ENCODE data around the gene PHLDA1.
"Not testable (repeated sequence)": the region's sequence is repeated elsewhere in the genome, so short reads cannot be mapped to it uniquely, and the experiment has no call there.

PHLDA1 gene

DNA sequence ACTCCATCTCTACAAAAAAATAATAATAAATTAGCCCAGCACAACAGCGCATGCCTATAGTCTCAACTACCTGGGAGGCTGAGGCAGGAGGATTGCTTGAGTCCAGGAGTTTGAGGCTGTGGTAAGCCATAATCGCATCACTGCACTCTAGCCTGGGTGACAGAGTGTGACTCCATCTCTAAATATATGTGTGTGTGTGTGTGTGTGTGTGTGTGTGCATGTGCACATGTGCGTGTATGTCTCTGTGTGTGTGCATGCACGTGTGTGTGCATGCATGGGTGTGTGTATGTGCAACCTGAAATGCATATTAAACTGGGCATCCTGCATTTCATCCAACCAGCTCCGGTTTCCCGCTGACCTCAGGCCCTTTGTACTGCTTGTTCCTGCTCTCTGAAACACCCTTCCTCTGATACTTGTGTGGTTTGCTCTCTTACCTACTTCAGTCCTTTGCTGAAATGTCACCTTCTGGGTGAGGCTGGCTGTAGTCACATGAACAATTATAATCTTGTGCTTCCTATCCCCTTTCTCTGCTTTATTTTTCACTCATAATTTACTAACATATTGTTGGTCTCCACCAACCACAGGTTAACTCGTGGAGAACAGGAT, 46.9 kb downstream of the PHLDA1 start:
- DNase-seq = no peak

DNA sequence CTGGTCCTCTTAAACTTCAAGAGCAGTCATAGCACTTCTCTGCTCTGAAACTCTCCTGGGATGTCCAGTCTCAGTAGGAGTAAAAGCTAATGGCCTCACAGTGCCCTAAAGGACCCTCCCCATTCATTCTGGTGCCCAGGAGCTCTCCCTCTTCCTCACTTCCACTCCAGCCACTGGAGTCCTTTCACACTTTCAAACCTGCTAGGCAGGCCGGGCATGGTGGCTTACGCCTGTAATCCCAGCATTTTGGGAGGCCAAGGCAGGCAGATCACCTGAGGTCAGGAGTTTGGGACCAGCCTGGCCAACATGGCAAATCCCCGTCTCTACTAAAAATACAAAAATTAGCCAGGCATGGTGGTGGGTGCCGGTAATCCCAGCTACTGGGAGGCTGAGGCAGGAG, 47.7 kb downstream of the PHLDA1 start:
- DNase-seq = not testable (repeated sequence)

DNA sequence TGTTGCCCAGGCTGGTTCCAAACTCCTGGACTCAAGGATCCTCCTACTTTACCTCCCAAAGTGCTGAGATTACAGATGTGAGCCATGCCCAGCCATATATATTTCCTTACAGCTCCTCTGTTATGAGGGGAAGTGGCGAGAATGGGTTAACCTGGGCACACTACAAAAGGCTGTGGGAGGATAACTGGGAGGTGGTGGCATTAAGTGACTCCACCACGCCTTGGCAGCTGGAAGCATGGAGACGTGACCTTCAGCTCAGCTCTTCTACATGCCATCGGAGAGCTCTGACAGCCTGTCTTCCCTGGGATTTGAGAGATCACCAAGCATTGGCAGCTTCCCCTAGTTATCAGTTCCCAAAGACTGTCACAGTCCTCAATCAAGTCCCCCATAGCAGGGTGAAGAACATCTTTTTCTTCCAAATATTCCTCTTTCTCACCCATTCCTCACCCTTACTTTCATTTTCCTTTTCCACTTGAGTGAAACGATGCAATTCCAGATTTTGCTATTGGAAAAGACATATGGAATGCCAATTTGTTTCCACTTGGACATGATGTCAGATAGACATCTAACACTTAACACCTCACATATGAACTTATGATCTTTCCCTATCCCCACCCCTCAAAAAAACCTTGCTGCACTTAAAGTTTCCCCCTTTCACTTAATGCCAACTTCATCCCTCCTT, 48.5 kb downstream of the PHLDA1 start:
- no peak for DNase-seq

DNA sequence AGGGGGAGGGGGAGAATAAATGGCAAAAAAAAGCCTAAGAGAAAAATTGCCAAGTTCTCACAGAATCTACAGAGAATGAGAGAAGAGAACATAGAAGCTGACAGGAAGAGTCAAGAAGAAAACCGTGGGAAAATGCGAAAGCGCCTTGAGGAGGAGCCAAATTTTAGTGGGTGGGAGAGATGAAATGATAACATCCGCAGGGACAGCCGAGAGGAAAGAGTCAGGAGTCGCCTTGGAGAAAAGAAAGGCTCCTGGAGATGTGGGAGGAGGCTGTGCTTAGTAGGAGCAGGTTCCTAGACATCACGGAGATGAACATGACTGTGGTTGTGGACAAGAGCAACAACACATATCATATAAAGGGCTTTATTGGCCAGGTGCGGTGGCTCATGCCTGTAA, 49.4 kb downstream of the PHLDA1 start:
- DNase-seq = no peak

DNA sequence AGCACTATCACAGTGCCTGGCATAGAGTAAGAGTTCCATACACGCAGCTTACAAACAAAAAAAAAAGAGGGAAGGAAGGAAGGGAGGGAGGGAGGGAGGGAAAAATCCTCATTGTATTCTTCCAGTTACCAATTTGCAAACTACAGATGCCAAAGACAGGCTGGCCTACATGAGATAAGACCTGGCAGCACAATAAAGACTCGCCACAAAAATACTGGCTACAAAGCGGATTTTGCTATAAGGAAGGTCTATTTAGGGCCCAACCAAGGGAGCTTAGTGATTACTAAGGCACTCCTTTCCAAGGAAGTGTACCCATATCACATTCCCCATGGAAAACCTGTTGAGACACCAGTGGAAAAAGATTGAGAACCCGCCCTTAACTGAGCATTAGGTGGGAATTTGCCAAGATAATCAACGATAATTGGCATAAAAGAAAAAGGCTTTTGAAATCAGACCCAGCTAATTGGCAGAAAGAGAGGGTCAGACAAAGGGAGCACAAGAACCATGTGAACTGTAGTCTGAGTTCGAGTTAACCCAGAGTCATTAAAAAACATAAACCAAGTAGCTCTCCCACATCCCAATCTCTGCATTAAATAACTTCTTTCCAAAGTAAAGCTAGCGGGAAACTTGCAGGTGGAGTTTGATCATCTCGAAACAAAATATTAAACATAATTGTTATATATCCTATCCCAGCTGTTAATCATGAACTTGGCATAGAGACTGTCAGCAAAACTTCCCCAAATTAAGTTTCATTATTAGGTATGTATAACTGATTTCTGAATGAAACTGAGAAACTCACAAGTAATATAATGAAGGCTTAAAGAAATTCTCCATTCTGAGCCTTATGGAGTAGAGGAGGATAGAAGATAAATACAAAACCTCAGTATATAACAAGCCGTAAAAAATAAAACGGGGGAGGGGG, 50.1 kb downstream of the PHLDA1 start:
- no peak for DNase-seq

DNA sequence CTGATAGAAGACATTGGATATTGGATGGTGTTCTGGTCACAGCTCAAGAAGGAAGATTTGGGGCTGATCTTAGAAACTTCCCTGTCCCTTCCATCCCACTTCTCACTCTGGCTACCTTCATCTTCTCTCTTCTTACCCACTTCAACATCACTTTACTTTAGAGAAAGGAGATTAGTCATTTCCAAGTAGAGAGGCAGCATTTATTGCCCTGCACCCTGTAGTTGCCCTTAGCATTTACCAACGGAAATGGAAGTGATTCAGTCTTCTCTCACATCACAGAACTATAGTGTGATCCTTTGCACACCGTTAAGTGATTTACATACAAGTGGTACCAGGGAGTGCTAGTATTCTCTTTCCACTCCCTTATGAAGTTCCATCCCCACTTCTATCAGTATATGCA, 52.4 kb downstream of the PHLDA1 start:
- DNase-seq = no peak

DNA sequence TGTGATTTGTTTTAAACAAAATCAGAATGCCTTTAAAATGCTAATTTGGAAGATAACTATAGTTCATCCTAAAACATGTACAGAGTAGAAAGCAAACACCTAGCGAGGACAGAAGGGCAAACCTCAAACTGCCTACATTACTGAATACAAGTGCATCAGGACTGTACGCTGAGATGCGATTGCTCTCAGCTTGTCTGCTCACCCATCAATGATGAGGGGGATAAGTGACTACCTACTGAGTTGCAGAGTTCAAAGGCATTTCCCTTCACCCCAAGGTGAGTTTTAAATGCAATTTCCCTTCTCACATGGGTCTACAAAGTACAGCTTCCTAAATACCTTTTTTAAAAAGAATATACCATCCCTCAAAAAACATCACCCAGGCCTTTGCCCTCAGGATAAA, 52.9 kb downstream of the PHLDA1 start:
- DNase-seq = no peak

DNA sequence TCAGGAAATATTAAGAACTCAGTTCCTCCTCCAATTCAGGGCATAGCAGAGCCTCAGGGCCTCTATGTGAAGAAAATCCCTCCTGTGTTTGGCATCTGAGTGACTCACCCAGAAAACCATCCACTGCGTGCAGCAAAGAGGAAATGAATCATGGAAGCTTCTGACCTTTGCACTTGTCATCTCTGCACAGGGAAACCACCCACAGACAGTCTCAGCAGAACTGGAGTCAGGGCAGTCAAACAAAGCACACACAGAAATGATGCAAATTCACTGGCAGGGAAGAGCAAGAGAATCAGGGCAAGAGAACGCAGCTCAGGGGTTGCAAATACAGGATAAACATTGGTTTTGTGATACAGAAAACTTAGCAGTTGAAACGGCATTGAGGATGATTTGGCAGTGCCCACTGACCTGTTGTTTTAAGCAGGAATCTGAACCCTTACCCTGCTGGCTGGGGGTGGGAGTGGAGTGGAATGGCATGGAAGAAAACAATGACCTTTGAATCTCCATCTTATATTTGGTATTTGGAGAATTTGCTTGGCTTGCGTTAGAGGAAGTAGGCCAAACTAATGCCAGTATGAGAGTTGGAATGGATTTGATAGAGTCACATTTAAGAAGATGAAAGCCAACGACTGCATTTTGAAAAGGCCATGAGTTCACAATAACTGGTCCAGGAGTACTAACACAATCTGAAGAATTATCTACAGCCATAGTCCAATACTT, 53.5 kb downstream of the PHLDA1 start:
- DNase-seq = no peak

DNA sequence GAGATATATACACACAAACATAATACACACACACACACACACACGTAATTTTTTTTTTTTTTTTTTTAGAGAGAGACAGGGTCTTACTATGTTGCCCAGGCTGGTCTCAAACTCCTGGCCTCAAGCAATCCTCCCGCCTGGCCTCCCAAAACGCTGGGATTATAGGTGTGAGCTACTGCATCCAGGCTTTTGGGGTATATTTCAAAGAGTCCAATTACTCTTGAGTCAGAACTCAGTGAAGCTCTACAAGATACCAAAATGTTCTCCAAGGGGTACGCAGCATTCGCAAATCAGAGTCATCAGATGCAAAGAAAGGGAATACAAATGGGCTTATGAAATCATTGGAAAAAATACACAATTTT, 54.0 kb downstream of the PHLDA1 start:
- no peak for DNase-seq

DNA sequence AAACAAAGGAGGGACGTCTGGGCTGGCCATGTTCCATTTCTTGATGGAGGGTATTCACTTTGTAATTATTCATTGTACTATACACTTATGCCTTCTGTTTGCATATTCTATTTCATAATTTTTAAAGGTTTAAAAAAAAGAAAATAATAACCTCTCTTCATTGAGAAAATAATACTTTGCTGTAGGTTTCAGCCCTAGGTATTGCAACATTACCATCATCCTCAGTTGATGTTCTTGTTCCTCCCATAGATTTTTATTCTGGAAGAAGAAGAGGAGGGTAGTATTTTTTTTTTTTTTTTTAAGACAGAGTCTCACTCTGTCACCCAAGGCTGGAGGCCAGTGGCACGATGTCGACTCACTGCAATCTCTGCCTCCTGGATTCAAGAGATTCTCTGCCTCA, 54.7 kb downstream of the PHLDA1 start:
- DNase-seq = no peak

DNA sequence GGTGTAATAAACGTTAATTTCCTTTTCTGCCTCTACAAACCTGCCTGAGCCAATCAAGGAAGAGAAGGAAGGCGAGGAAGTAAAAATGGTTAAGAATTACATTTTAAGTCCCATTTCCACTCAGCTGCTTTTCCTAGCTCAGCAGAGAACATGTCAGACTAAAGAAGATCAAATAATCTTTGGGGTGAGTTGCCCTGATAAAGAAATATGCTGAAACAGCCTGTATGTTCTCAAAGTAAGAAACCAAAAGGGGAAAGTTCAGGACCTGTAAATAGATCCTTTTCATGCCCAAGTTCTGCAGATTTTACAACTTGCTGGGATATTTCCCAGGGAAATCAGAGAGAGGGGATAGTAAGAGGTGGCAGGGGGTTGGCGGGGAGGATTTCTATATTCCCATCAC, 55.5 kb downstream of the PHLDA1 start:
- no peak for DNase-seq

DNA sequence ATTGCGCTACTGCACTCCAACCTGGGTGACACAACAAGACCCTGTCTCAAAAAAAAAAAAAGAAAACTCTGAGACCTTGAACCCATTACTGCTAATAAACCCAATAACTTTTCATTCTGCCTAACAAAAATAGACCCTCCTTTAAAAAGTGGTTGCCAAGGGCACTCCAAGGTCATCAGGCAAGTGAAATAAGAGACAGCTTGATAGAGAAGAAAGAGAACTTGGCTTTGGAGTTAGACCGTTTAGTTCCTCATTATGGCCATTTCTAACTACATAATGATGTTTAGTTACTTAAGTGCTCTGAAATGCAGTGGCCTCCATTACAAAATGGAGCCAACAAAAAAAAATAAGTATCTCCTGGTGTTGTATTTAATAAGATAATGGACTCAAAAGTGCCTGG, 55.9 kb downstream of the PHLDA1 start:
- DNase-seq = no peak

All from NCI-H524 treated with DMSO at 0.1 percent for 48 hours (cell line).